ENCODE results near the gene P3H4.

P3H4 gene

GRCh38 chr17:41818024-41818423 is 6.3 kb upstream of the P3H4 start:
- no peak for DNase-seq

GRCh38 chr17:41816637-41817320 is 5.0 kb upstream of the P3H4 start:
- DNase-seq = no peak

- DNase-seq = no peak
These were observed 2.4 kb upstream of the P3H4 start for GRCh38 chr17:41814195-41814594.

- DNase-seq = no peak
These were observed 2.0 kb upstream of the P3H4 start for GRCh38 chr17:41813699-41814124.

GRCh38 chr17:41813152-41813680 is 1.5 kb upstream of the P3H4 start:
- no peak for DNase-seq

GRCh38 chr17:41812381-41813151 is 817 bp upstream of the P3H4 start, which contains the start of gene FKBP10:
TSS of gene FKBP10 (plus strand) at chr17:41813004. CDS start at chr17:41813035, 31 bp downstream.
- DNase-seq = peak; percentile 43

- no peak for DNase-seq
These were observed 845 bp downstream of the P3H4 start for GRCh38 chr17:41810659-41811548.

- no peak for DNase-seq
These were observed 4.9 kb downstream of the P3H4 start for GRCh38 chr17:41806685-41807445.

GRCh38 chr17:41803049-41804020 is 8.4 kb downstream of the P3H4 start:
- DNase-seq = no peak

- peak; percentile 72 for DNase-seq
These were observed 10.1 kb downstream of the P3H4 start for GRCh38 chr17:41801374-41802271.

GRCh38 chr17:41800601-41801373 is 11.0 kb downstream of the P3H4 start:
- peak; percentile 11 for DNase-seq

GRCh38 chr17:41799366-41799765 is 12.4 kb downstream of the P3H4 start:
- DNase-seq = no peak

- no peak for DNase-seq
These were observed 14.4 kb downstream of the P3H4 start for GRCh38 chr17:41797377-41797776.

GRCh38 chr17:41796121-41796895 is 15.4 kb downstream of the P3H4 start:
- no peak for DNase-seq

- no peak for DNase-seq
These were observed 17.2 kb downstream of the P3H4 start for GRCh38 chr17:41794540-41794975.

GRCh38 chr17:41793784-41794539 is 17.8 kb downstream of the P3H4 start:
- DNase-seq = no peak
